HG03139 (cell line): ENCODE measurements around the gene LDLR.
"Not testable (repeated sequence)": the region's sequence is repeated elsewhere in the genome, so short reads cannot be mapped to it uniquely, and the experiment has no call there.

Source experiments
- ATAC-seq: cut with Tn5 transposase; IDR thresholded peaks from one replicate; pipeline ENCODE4 v1.9.1; 2021; ENCODE audit not compliant: unreplicated experiment

LDLR gene

DNA sequence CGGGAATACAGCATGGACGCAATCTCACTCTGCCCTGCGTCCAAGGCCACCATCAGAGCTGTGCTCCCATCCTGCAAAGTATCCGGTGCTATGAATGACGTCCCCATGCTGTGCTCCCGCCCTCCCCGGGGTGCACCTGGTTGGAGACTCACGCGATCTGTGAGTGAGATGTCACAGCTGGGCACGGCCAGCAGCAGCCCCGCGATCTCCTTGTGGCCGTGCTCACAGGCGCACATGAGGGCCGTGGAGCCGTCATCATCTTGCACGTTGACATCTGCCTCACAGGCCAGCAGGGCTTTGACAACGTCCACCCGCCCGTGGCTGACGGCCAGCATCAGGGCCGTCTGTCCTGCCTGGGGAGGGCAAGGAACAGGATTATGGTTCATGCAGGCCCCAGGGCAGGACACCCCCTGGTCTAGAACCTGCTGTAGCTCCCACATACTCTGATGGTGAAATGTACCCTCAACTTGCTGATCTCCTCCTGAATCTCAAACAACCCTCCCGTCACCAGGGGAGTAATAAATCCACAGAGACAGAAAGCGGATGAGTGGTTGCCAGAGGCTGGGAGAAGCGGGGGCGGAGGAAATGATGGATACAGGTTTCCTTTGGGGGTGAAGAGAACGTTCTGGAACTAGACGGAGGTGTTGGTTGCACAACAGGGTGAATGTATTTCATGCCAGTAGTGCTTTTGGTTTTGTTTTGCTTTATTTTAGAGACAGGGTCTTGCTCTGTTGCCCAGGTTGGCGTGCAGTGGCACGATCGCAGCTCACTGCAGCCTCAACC is 80.8 kb downstream of the LDLR start:
- ATAC-seq: no peak

- no peak for ATAC-seq
Measured at GRCh38 chr19:11171144-11171543, 81.9 kb downstream of the LDLR start.

GRCh38 chr19:11172576-11172975 is 83.3 kb downstream of the LDLR start:
- ATAC-seq: no peak

DNA sequence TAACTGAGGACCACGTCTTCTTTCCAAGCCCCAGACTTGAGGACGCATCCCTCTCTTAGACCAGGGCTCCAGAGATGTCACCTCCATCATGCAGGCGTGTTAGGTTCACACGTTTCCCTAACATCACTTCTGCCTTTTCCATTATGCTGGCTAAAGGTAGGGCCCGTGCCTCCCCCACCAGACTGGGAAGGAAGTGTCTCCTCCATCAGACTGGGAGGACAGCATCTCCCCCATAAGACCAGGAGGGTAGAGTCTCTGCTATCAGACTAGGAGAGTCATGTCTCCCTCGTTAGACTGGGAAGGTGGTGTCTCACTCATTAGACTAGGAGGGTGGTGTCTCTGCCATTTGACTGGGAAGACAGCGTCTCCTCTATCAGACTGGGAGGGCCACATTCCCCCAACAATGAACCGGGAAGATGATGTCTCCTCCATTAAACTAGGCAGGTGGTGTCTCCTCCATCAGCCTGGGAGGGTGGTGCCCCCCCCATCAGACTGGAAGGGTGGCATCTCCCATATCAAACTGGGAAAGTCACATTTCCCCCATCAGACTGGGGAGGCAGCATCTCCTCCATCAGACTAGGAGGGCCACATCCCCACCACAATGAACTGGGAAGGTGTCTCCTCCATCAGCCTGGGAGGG is 84.4 kb downstream of the LDLR start:
- no peak for ATAC-seq

DNA sequence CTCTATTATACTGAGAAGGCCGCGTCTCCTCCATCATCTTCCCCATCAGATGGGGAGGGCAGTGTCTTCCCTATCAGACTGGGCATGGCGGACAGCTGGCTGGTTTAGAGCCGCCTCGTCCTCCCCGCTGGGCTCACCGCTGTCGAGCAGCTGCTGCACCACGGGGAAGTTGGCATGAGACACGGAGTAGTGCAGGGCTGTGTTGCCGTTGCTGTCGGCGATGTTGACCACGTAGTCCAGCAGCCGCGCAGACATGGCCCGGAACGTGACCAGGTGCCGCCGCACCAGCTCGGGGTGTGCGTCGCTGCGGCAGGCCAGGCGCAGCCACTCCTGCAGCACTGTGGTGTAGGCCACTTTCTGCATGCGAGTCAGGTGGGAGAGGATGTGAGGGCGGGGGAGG is 85.1 kb downstream of the LDLR start:
- no peak for ATAC-seq

DNA sequence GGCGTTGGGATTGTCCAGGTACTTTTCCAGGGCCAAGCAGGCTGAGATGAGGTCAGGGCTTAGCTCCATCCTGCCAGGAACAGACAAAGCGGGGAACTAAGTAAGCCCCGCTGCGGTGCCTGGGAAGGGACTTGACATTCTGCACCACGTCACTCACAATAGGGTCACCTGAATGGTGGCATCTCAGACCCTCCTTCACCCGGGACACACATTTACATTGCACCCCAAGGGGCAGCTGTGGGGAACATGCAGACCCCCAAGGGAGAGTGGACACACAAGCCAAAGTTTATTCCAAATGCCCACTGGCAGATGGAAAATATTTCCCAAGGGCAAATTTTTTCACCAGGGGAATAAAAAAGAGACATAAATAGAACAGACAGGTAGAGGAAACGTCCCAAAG is 86.7 kb downstream of the LDLR start:
- ATAC-seq: no peak

DNA sequence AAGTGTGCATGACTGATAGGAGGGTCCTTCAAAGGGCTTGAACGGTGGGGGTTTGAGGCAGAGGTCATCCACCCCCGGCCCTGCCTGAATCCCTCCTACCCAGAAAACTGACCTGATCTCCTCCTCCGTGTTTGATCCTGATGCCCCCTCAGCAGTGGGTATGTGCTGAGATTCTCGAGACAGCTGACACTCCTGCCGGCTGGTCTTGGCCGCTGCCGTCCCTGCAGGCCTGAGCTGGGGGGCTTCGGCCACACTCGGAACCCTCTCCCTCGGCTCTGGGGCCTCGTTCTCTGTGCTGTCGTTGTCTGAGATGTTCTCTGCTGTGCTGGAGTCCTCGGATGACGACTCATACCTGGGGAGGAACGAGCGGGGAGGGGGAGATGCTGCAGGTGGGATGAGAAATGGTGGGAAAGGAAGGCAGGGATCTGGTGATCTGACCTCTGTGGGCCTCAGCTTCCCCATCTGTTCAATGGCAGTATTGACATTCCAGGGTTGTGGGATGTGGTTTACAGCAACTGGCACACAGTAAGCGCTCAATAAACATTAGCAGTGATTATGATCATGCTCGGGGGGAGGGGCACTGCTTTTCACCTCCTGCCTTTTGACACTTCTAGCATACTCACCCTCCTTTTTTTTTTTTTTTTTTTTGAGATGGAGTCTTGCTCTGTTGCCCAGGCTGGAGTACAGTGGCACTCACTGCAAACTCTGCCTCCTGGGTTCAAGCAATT is 87.4 kb downstream of the LDLR start:
- ATAC-seq: no peak

- ATAC-seq: no peak
Measured at GRCh38 chr19:11177592-11177991, 88.3 kb downstream of the LDLR start.

DNA sequence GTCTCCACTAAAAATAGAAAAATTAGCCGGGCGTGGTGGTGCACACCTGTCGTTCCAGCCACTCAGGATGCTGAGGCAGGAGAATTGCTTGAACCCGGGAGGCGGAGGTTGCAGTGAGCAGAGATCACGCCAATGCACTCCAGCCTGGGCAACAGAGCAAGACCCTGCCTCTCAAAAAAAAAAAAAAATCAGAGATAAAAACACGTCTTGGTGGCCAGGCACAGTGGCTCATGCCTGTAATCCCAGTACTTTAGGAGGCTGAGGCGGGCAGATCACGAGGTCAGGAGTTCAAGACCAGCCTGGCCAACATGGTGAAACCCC is 89.8 kb downstream of the LDLR start:
- not testable (repeated sequence) for ATAC-seq

- no peak for ATAC-seq
Measured at GRCh38 chr19:11179716-11180297, 90.5 kb downstream of the LDLR start.

DNA sequence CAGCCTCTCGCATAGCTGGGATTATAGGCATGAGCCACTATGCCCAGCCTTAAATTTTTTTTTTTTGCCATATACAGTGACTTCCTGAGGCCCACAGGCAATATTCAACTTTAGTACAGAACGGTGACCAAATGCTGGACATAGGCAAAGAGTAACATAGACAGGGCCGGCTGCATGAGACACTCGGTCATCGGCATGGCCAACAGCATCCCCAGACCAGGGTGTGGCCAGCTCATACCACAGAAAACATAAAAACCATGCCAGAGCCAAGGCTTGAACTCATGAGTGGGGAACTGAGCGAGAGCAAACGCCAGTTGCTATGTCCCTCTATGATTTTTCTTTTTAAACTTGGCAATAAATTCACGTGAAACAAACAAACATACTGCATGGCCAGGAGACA is 91.1 kb downstream of the LDLR start:
- ATAC-seq: no peak

- ATAC-seq: not testable (repeated sequence)
Measured at GRCh38 chr19:11180975-11181374, 91.7 kb downstream of the LDLR start.

GRCh38 chr19:11181488-11181887 is 92.2 kb downstream of the LDLR start:
- no peak for ATAC-seq
